ENCODE data around the gene DOCK1.
"Not testable (repeated sequence)": the region's sequence is repeated elsewhere in the genome, so short reads cannot be mapped to it uniquely, and the experiment has no call there.

DOCK1 gene

GRCh38 chr10:126924915-126925300 lies 19.7 kb downstream of the DOCK1 start:
- H3K9ac ChIP-seq (ENCODE audit: low read depth, low read length): no peak overlapping the region
- H3K36me3 ChIP-seq (ENCODE audit: insufficient read depth, low read length): peaks cover 2% of the 10 kb centered on the region; the same call in 1 of the 2 replicates
- H3K4me1 ChIP-seq (ENCODE audit: insufficient read depth, low read length): no peaks in the 10 kb centered on the region
- no peaks in the 10 kb centered on the region for H3K9me3 ChIP-seq (ENCODE audit: control insufficient read depth, insufficient read depth, low read length)

GRCh38 chr10:126926568-126926967 lies 21.3 kb downstream of the DOCK1 start:
- H3K36me3 ChIP-seq (ENCODE audit: insufficient read depth, low read length): 0 out of 2 replicates have a peak, but pooled peaks cover 2% of the 10 kb centered on the region
- H3K4me1 ChIP-seq (ENCODE audit: insufficient read depth, low read length): no peaks in the 10 kb centered on the region
- no peak overlapping the region for H3K9ac ChIP-seq (ENCODE audit: low read depth, low read length)
- H3K9me3 ChIP-seq (ENCODE audit: control insufficient read depth, insufficient read depth, low read length): no peaks in the 10 kb centered on the region

GRCh38 chr10:126927799-126928198 lies 22.6 kb downstream of the DOCK1 start:
- H3K36me3 ChIP-seq (ENCODE audit: insufficient read depth, low read length): 0 out of 2 replicates have a peak, but pooled peaks cover 2% of the 10 kb centered on the region
- no peak overlapping the region for H3K9ac ChIP-seq (ENCODE audit: low read depth, low read length)
- no peaks in the 10 kb centered on the region for H3K9me3 ChIP-seq (ENCODE audit: control insufficient read depth, insufficient read depth, low read length)
- no peaks in the 10 kb centered on the region for H3K4me1 ChIP-seq (ENCODE audit: insufficient read depth, low read length)

- no peaks in the 10 kb centered on the region for H3K9me3 ChIP-seq (ENCODE audit: control insufficient read depth, insufficient read depth, low read length)
- 0 out of 2 replicates have a peak, but pooled peaks cover 2% of the 10 kb centered on the region for H3K36me3 ChIP-seq (ENCODE audit: insufficient read depth, low read length)
- H3K4me1 ChIP-seq (ENCODE audit: insufficient read depth, low read length): no peaks in the 10 kb centered on the region
- no peak overlapping the region for H3K9ac ChIP-seq (ENCODE audit: low read depth, low read length)
Measured at GRCh38 chr10:126928274-126928673, 23.0 kb downstream of the DOCK1 start.

GRCh38 chr10:126929391-126929790 lies 24.2 kb downstream of the DOCK1 start:
- H3K9ac ChIP-seq (ENCODE audit: low read depth, low read length): no peak overlapping the region
- H3K4me1 ChIP-seq (ENCODE audit: insufficient read depth, low read length): no peaks in the 10 kb centered on the region

GRCh38 chr10:126930131-126930882 lies 25.1 kb downstream of the DOCK1 start:
- no peak overlapping the region for H3K9ac ChIP-seq (ENCODE audit: low read depth, low read length)
- H3K36me3 ChIP-seq (ENCODE audit: insufficient read depth, low read length): 0 out of 2 replicates have a peak, but pooled peaks cover 2% of the 10 kb centered on the region
- no peaks in the 10 kb centered on the region for H3K4me1 ChIP-seq (ENCODE audit: insufficient read depth, low read length)
- H3K9me3 ChIP-seq (ENCODE audit: control insufficient read depth, insufficient read depth, low read length): no peaks in the 10 kb centered on the region

More at GRCh38 chr10:126929391-126929790, 24.2 kb downstream of the DOCK1 start:
- Histone ChIP-seq H3K36me3 (ENCODE audit: insufficient read depth, low read length) (0 out of 2 replicates have a peak, but pooled peaks cover 2% of the 10 kb centered on the region), H3K9me3 (ENCODE audit: control insufficient read depth, insufficient read depth, low read length) (no peaks in the 10 kb centered on the region)

- H3K9ac ChIP-seq (ENCODE audit: low read depth, low read length): no peak overlapping the region
Measured at GRCh38 chr10:126930883-126931503, 25.8 kb downstream of the DOCK1 start.

GRCh38 chr10:126931544-126931943 lies 26.3 kb downstream of the DOCK1 start:
- H3K9me3 ChIP-seq (ENCODE audit: control insufficient read depth, insufficient read depth, low read length): no peaks in the 10 kb centered on the region
- H3K9ac ChIP-seq (ENCODE audit: low read depth, low read length): no peak overlapping the region
- H3K36me3 ChIP-seq (ENCODE audit: insufficient read depth, low read length): no peaks in the 10 kb centered on the region
- no peaks in the 10 kb centered on the region for H3K4me1 ChIP-seq (ENCODE audit: insufficient read depth, low read length)

More at GRCh38 chr10:126930883-126931503, 25.8 kb downstream of the DOCK1 start:
- no peaks in the 10 kb centered on the region for H3K4me1 ChIP-seq (ENCODE audit: insufficient read depth, low read length)
- no peaks in the 10 kb centered on the region for H3K9me3 ChIP-seq (ENCODE audit: control insufficient read depth, insufficient read depth, low read length)
- 0 out of 2 replicates have a peak, but pooled peaks cover 2% of the 10 kb centered on the region for H3K36me3 ChIP-seq (ENCODE audit: insufficient read depth, low read length)

- Histone ChIP-seq H3K9me3 (ENCODE audit: control insufficient read depth, insufficient read depth, low read length) (no peaks in the 10 kb centered on the region), H3K36me3 (ENCODE audit: insufficient read depth, low read length) (no peaks in the 10 kb centered on the region), H3K4me1 (ENCODE audit: insufficient read depth, low read length) (no peaks in the 10 kb centered on the region), H3K9ac (ENCODE audit: low read depth, low read length) (no peak overlapping the region)
Measured at GRCh38 chr10:126932516-126932915, 27.3 kb downstream of the DOCK1 start.

GRCh38 chr10:126933116-126933515 lies 27.9 kb downstream of the DOCK1 start:
- H3K9ac ChIP-seq (ENCODE audit: low read depth, low read length): no peak overlapping the region
- H3K9me3 ChIP-seq (ENCODE audit: control insufficient read depth, insufficient read depth, low read length): no peaks in the 10 kb centered on the region
- no peaks in the 10 kb centered on the region for H3K36me3 ChIP-seq (ENCODE audit: insufficient read depth, low read length)
- H3K4me1 ChIP-seq (ENCODE audit: insufficient read depth, low read length): no peaks in the 10 kb centered on the region

- Histone ChIP-seq H3K9ac (ENCODE audit: low read depth, low read length) (no peak overlapping the region), H3K36me3 (ENCODE audit: insufficient read depth, low read length) (no peaks in the 10 kb centered on the region), H3K9me3 (ENCODE audit: control insufficient read depth, insufficient read depth, low read length) (no peaks in the 10 kb centered on the region), H3K4me1 (ENCODE audit: insufficient read depth, low read length) (no peaks in the 10 kb centered on the region)
Measured at GRCh38 chr10:126935263-126935946, 30.2 kb downstream of the DOCK1 start.

GRCh38 chr10:126937026-126937425 lies 31.8 kb downstream of the DOCK1 start:
- H3K9me3 ChIP-seq (ENCODE audit: control insufficient read depth, insufficient read depth, low read length): no peaks in the 10 kb centered on the region
- no peaks in the 10 kb centered on the region for H3K36me3 ChIP-seq (ENCODE audit: insufficient read depth, low read length)
- no peak overlapping the region for H3K9ac ChIP-seq (ENCODE audit: low read depth, low read length)
- H3K4me1 ChIP-seq (ENCODE audit: insufficient read depth, low read length): no peaks in the 10 kb centered on the region

- not testable (repeated sequence) for H3K4me1 ChIP-seq (ENCODE audit: insufficient read depth, low read length); H3K9ac ChIP-seq (ENCODE audit: low read depth, low read length); H3K36me3 ChIP-seq (ENCODE audit: insufficient read depth, low read length); H3K9me3 ChIP-seq (ENCODE audit: control insufficient read depth, insufficient read depth, low read length)
Measured at GRCh38 chr10:126938121-126938520, 32.9 kb downstream of the DOCK1 start.

- Histone ChIP-seq H3K9ac (ENCODE audit: low read depth, low read length) (no peak overlapping the region), H3K4me1 (ENCODE audit: insufficient read depth, low read length) (no peaks in the 10 kb centered on the region), H3K9me3 (ENCODE audit: control insufficient read depth, insufficient read depth, low read length) (no peaks in the 10 kb centered on the region), H3K36me3 (ENCODE audit: insufficient read depth, low read length) (no peaks in the 10 kb centered on the region)
Measured at GRCh38 chr10:126939706-126940105, 34.5 kb downstream of the DOCK1 start.
